OCI-LY7 (cell line): ENCODE measurements around the gene COL2A1.

Experiments
- CTCF ChIP-seq: fragments of 200-600 bp; sonication (generic); conservative IDR thresholded peaks from 2 replicates; pipeline ENCODE4 v1.5.1; 2014; ENCODE audit warnings: mild to moderate bottlenecking, antibody characterized with exemption, low read length, moderate library complexity, mixed read lengths
- EZH2phosphoT487 ChIP-seq: fragments of 200-600 bp; sonication (generic); IDR thresholded peaks from 2 replicates; pipeline ENCODE4 v1.6.1; 2018; ENCODE audit warnings: low read depth, borderline replicate concordance, mild to moderate bottlenecking, mixed run types, antibody characterized with exemption, low read length, moderate library complexity, mixed read lengths

GRCh38 chr12:48016373-48017020 is 12.2 kb upstream of the COL2A1 start:
- TF ChIP-seq CTCF = no peak
- no peak for TF ChIP-seq EZH2phosphoT487
